NCI-H510A (cell line): ENCODE results near the gene SYNGR1.

Experiments used
- DNase-seq: peaks from one replicate; lab custom pipeline; 2025; lab: John Stamatoyannopoulos, UW

Gene SYNGR1

DNA sequence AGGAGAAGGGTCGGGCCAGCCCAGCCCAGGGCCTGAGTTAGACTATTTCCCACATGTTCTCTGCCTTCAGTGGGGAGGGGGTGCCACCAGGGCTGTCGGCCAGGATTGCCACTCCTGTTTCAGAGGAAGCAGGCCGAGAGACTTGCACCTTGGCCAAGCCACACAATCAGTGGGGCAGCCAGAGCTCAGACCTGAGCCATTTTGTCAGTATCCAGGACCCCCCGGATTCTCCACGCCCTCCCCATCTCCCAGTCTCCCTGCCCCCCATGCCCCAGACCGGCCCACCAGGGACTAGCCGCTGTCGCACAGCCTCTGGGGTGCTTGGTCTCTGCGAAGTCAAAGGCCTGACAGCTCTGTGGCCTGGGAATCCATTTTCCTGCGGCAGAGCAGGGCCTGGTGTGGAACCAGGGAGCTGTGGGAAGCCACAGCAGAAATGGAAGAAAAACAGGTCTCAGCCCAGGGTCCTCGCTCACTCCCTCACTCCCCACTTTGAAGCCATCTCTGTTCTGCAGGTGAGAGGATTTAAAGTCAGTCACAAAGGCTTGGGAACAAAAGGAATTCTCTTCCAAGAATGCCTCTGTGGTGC lies 81.5 kb downstream of the SYNGR1 start:
- no peak for DNase-seq

DNA sequence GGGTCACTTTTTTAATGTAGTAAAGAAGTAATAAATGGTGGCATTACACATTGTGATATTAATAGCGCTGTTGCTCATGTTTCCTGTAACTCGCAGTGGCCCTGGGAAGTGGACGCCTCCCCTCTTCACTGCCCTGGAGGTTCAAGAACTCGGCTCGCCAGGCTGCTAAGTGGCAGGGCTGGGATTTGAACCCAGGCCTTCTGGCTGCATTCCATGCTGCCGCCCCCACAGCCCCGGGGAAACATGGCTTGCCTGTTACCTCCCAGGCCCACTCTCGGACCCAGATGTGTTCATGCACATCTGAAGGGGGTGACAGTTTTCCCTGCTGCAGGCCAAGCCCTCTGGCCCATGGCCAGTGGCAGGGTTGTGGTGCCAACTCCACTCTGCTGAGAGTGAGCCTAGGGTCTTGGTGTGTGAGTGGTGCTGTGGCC lies 82.0 kb downstream of the SYNGR1 start:
- no peak for DNase-seq

DNA sequence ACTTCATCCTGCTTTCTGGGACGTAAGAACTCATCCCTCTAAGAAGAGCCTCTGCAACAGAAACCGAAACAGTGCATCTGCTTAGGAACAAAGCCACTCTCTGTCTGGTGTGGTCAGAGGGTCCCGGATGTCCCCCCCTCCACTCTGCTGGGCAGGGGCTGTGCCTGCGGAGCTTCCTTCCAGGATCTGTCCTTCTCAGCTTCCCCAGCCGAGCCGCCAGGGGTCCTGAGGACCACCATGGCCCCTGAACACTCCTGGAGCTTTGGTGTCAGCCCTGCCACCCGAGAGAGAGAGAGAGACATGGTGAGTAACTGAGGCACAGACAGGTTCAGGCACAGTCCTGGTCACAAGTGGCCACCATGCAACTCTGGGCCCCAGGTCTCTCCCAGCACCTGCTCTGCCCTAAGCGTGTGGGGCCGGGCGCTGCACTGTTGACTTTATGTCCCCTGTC lies 82.6 kb downstream of the SYNGR1 start:
- DNase-seq, result no peak

DNA sequence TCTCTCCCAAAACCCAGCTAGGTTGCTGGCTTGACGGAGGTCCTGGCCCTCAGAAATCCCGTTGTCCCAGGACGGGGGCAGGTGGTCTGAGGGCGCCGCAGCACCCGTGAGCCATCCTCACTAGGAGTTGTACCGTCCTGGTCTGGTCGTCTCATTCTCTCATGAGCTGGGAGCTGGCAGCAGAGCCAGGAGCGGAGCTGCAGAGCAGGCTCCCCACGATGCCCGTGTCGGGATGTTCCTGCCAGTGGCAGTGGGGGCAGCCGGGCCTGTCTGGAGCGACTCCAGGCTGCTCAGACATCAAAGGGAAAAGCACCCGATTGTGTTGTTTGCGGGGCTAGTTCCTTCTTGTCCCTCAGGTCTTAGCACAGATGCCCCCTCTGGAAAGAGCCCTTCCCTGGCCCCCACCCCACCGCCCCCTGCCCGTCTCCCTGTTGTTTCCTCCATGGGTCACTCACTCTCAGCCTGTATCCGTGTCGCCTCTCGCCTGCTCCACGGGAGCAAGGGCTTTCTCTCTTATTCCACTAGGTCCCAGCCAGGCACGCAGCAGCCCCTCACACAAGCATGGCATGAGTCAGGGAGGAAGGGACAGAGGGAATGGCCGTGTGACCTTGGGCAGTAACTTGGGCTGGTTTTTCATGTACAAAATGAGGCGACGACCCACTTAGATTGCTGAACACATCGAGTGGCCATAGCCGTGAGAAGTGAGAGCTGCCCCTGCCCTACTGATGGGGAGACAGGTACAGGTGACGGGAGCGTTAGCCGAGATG lies 83.9 kb downstream of the SYNGR1 start:
- DNase-seq, result no peak

DNA sequence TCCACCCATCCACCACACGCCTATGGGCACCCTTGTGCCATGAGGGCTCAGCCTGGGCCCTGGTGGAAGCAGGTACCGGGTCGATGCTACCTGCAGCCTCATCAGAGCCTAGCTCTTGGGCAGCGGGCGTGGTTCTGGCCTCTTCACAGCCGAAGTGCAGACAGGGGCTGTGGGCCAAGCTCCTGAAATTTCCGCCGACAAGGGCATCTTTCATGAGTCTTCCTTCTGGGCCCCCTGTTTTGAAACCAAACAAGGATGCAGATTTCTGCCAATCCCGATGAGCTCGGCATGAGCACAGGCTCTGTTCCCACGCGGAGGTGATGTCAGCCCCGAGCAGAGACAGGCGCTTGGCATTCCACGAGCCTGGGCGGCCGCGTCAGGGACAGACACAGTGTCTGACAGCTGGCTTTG lies 84.5 kb downstream of the SYNGR1 start:
- DNase-seq, result no peak

DNA sequence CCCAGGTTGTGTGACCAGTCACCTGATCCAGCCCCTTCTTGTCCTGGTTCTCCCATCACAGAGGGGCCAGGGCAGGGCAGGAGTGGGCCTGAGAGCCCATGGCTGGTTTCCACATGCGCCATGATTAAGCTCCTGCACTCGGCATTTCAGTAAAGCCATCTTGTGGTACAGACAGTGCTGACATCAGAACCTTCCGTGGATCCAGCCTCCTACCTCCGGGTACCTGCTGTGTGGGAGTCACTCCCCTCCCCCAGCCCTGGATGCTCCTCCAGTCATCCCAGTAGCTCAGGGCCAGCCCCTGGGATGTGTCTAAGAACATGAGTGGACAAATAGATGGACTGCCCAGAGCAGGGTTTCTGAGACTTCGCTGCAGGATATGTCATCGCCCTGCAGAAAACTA lies 84.9 kb downstream of the SYNGR1 start:
- no peak for DNase-seq
